ENCODE data around the gene PDE3A. TPM values are rescaled to one million over a fixed set of nuclear protein-coding genes. Genes with fewer than 3 reads are reported as not detected.

Gene PDE3A
- total RNA-seq, 1 experiment from 2014 or later, result 0.58 TPM

GRCh38 chr12:20375560-20375959 lies 7.2 kb downstream of the PDE3A start:
- Histone ChIP-seq H4K20me1 (ENCODE audit: low read length) (no peaks in the 10 kb centered on the region), H3K9me2 (replicated peaks; ENCODE audit: low read length) (no peaks in the 10 kb centered on the region), H3K4me3 (ENCODE audit: low read length) (no peak overlapping the region), H2AFZ (ENCODE audit: low read length) (no peak overlapping the region), H3K4me2 (ENCODE audit: low read length) (no peak overlapping the region), H3K4me1 (ENCODE audit: insufficient read depth, low read length) (no peaks in the 10 kb centered on the region), H3K36me3 (ENCODE audit: low read depth, low read length) (no peaks in the 10 kb centered on the region), H3K9me3 (ENCODE audit: low read length) (no peaks in the 10 kb centered on the region), H3K27me3 (ENCODE audit: low read length) (peaks cover 30% of the 10 kb centered on the region), H3F3A (ENCODE audit: low read length, unreplicated experiment) (no peaks in the 10 kb centered on the region), H3K79me2 (ENCODE audit: low read length) (no peaks in the 10 kb centered on the region), H3K9ac (ENCODE audit: low read length) (no peak overlapping the region), H3K27ac (ENCODE audit: low read length) (no peak overlapping the region)
- DNase-seq (no peak), ATAC-seq (no peak)
- TF ChIP-seq EZH2 (IDR thresholded peaks at IDR 0.05; ENCODE audit: low read length, unreplicated experiment) (no peak), CTCF (conservative IDR thresholded peaks at IDR 0.05; ENCODE audit: low read depth, low read length) (no peak), EZH2phosphoT487 (IDR thresholded peaks at IDR 0.05; ENCODE audit: borderline replicate concordance, low read length) (no peak)
- BruUV-seq (replicated peaks), result no TSS peak
- intact Hi-C loops (cut with micrococcal nuclease), result loop anchor here (5.0 kb wide), 2 partner anchors 227 to 618 kb away; no protein-coding TSS in a partner anchor
- ChIA-PET POLR2A (ENCODE audit: unreplicated experiment) (no interaction called here), CTCF (no interaction called here)

GRCh38 chr12:20376984-20377383 lies 8.6 kb downstream of the PDE3A start:
- ChIA-PET CTCF (no interaction called here), POLR2A (ENCODE audit: unreplicated experiment) (no interaction called here)
- Histone ChIP-seq H3K27ac (ENCODE audit: low read length) (no peak overlapping the region), H3F3A (ENCODE audit: low read length, unreplicated experiment) (no peaks in the 10 kb centered on the region), H3K9ac (ENCODE audit: low read length) (no peak overlapping the region), H3K79me2 (ENCODE audit: low read length) (no peaks in the 10 kb centered on the region), H2AFZ (ENCODE audit: low read length) (no peak overlapping the region), H3K27me3 (ENCODE audit: low read length) (peaks cover 20% of the 10 kb centered on the region), H3K9me2 (replicated peaks; ENCODE audit: low read length) (no peaks in the 10 kb centered on the region), H3K9me3 (ENCODE audit: low read length) (no peaks in the 10 kb centered on the region), H4K20me1 (ENCODE audit: low read length) (no peaks in the 10 kb centered on the region), H3K4me1 (ENCODE audit: insufficient read depth, low read length) (no peaks in the 10 kb centered on the region), H3K36me3 (ENCODE audit: low read depth, low read length) (no peaks in the 10 kb centered on the region), H3K4me3 (ENCODE audit: low read length) (no peak overlapping the region), H3K4me2 (ENCODE audit: low read length) (no peak overlapping the region)
- ATAC-seq (no peak), DNase-seq (peak; percentile 46)
- intact Hi-C loops (cut with micrococcal nuclease), result loop anchor here (2.0 to 5.0 kb wide), 3 partner anchors 225 to 804 kb away; no protein-coding TSS in a partner anchor
- no TSS peak for BruUV-seq (replicated peaks)
- TF ChIP-seq EZH2phosphoT487 (IDR thresholded peaks at IDR 0.05; ENCODE audit: borderline replicate concordance, low read length) (no peak), CTCF (conservative IDR thresholded peaks at IDR 0.05; ENCODE audit: low read depth, low read length) (peak; percentile 56)

- intact Hi-C loops (cut with micrococcal nuclease), result loop anchor here (2.0 to 5.0 kb wide), 3 partner anchors 225 to 805 kb away; no protein-coding TSS in a partner anchor
- CTCF ChIA-PET, result no interaction called here
- no peak overlapping the region for H3K4me2 ChIP-seq (ENCODE audit: low read length)
These were observed 9.4 kb downstream of the PDE3A start for GRCh38 chr12:20377750-20378149.

More at GRCh38 chr12:20377750-20378149, 9.4 kb downstream of the PDE3A start:
- Histone ChIP-seq H3K4me3 (ENCODE audit: low read length) (no peak overlapping the region), H3F3A (ENCODE audit: low read length, unreplicated experiment) (no peaks in the 10 kb centered on the region), H3K9ac (ENCODE audit: low read length) (no peak overlapping the region), H3K9me3 (ENCODE audit: low read length) (no peaks in the 10 kb centered on the region), H3K4me1 (ENCODE audit: insufficient read depth, low read length) (no peaks in the 10 kb centered on the region), H2AFZ (ENCODE audit: low read length) (no peak overlapping the region), H4K20me1 (ENCODE audit: low read length) (no peaks in the 10 kb centered on the region), H3K27ac (ENCODE audit: low read length) (no peak overlapping the region), H3K9me2 (replicated peaks; ENCODE audit: low read length) (no peaks in the 10 kb centered on the region), H3K79me2 (ENCODE audit: low read length) (no peaks in the 10 kb centered on the region), H3K36me3 (ENCODE audit: low read depth, low read length) (no peaks in the 10 kb centered on the region), H3K27me3 (ENCODE audit: low read length) (peaks cover 15% of the 10 kb centered on the region)
- BruUV-seq (replicated peaks), result no TSS peak
- no peak for TF ChIP-seq EZH2phosphoT487 (IDR thresholded peaks at IDR 0.05; ENCODE audit: borderline replicate concordance, low read length)
- no peak for TF ChIP-seq CTCF (conservative IDR thresholded peaks at IDR 0.05; ENCODE audit: low read depth, low read length)
- TF ChIP-seq EZH2 (IDR thresholded peaks at IDR 0.05; ENCODE audit: low read length, unreplicated experiment), result no peak
- DNase-seq (no peak), ATAC-seq (no peak)
- POLR2A ChIA-PET (ENCODE audit: unreplicated experiment), result no interaction called here

Measured in PC-3 (cell line).